Left forelimb (tissue), 1 donor: Measurements from ENCODE around the gene SRGAP2C.
"Not testable (repeated sequence)": the region's sequence is repeated elsewhere in the genome, so short reads cannot be mapped to it uniquely, and the experiment has no call there.

Experiments
- DNase-seq: peaks from one replicate; pipeline ENCODE4 v3.0.0-alpha.2; 2018; ENCODE audit warnings: low spot score

SRGAP2C gene

DNA sequence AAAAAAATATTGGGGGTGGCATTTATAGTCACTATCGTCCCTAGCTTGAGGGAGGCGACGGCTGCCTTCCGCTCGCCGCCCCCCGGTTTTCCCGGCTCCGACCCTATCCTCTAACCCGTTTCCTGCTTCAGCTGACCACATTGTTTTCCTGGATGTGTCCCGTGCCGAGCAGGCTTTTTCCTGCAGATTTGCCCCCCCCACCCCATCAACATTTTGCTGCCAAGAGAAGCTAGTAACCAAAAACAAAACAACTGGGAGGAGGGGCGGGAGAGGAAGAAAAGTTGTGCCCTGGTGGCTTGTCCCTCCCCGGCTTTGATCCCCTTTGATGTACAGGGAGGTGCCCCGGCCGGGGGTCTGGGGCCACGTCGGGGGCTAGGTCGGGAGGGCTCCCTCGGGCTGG lies 1.4 kb downstream of the SRGAP2C start:
- not testable (repeated sequence) for DNase-seq

DNA sequence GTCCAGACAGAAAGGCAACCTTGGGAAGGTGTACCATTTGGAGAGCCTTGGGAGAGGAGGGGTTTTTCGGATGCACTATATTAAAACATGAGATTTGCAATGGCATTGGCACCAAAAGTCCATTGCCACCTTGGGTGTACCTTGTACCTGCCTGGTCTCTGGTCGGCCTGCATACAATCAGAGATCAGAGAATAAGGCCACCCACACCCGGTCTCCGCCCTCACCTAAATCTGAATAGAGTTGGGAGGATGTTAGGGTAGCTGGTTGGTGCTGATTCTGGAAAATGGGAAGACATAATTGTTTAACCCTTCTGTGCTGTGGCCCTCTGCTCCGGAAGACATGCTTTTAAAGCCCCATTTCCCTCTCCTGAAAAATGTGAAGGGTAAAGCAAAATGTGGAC lies 3.1 kb downstream of the SRGAP2C start:
- not testable (repeated sequence) for DNase-seq

DNA sequence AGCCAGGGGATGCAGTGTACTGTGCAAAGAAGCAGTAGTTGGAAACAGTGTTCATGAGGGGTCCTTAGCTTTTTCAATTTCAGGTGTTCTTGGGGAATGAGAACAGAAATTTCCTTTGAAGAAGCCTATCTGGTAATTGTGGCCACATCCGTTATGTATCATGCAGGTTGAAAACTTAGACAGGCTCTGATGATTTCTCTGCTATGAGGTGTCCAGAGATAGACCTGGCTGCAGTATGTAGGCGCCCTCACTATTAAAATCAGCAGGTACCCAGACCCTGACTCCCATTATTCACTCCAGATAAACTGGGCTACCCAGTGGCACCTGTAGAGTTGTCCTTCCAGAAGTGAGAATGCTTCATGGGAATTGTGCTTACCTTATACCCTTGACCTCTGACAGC lies 7.7 kb downstream of the SRGAP2C start:
- DNase-seq: not testable (repeated sequence)

DNA sequence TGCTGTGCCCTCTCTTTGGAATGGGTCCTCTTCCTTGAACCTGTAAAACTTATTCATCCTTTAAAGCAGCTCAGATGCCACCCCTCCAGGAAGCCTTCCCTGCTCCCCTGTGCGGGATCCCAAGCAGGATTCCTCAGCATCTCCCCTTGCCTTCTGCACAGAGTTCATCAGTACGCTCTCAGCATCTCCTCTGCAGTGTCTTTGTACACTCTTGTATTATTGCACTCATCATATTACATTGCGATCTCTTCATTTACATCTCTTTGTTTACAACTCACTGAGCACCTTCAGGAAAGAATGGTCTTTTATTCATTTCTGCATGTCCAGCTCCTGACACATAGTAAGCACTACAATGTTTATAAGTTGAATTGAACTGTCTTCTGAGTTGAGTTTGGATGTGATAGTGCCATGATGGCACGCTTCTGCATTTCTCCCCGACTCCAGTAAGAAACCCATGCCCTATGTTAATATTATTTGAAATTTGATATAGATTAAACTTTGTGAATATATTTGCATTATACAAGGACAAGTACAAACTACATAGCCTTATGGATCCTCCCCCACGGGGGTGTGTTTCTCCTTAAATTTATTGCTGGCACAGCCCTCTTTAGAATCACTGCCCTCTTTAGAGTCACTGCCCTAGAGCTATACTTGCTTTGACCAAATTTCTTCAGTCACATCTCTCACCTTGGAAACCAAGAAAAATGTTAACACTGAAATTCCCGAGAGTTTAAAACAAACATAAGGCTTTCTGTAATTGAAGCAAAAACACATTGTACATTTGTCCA lies 12.5 kb downstream of the SRGAP2C start:
- DNase-seq: not testable (repeated sequence)

DNA sequence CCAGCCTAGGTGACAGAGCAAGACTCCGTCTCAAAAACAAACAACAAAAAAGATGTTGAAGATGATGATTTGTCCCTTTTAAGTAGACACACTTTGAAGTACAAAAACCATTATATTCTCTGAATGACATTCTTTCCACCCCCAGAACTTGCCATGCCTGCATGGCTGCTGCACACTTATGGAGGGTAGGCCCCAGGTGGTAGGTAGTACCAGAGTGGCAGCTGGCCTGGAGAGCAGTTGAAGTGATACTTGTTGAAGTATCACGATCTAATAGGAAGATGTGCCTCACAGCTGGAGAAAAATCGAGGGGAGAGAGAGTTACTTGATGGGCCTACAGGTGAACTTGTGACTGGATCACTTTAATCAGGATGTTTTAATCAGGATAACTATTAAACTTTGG lies 15.0 kb downstream of the SRGAP2C start:
- not testable (repeated sequence) for DNase-seq

DNA sequence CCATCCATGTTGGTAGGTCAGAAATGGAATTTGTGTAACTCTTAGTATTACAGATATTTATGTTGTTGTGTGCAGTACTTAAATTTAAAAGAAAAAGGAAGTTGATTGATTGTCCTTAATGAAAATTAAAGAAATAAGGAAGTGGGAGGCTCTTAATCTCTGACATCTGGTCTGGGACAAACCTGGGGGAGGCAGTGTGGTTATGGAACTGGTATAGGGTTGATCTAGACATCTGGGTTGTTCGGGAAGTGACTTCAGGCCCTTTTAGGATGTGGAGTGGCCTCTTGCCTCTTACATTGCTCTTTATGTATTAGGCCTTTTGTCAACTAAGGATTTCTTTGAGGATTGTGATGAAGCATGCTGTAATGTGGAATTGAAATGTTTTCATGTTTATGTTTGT lies 15.5 kb downstream of the SRGAP2C start:
- not testable (repeated sequence) for DNase-seq

DNA sequence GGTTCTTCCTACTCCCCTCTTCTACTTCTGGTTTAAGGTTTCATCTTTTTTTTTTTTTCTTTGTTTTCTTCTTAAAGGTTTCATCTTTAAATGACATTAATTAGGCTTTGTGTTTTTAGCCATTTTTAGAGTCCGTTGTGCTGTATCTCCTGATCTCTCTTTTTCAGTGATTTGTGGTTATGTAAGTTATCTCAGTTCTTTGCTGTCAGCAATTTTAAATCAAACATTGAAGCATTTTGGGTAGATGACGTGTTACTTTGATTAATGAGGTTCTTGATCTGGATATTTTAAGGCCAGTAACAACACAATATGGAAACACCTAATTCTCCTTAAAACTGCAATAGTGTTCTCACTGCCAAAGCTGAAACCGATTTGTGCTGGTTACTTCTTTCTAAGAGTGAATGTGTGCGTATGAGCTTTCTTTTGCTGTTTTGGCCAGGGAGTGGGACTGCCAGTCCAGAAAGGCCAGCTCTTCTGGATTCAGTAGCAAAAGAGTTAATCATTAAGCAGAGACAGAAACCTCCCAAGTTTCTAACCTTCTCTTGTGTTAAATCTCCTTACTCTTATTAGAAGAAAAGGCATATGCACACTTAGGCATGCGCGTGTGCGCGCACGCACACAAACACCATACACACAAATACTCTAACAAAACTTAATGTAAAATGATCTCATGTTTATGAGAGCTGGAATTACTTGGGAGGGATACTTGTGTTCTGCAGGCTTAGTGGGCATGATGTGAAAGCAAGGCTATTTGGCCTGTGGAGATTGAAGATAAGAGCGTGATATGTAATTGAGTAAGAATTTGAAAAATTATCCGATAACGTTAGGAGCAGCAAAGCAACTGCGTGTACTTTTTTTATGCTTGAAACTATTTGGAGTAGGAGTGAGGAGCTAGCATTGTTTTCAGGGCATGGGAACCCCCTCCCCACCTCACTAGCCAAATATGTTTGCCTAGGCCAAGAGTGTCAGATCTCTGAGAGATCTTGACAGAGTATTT lies 16.5 kb downstream of the SRGAP2C start:
- DNase-seq: not testable (repeated sequence)

DNA sequence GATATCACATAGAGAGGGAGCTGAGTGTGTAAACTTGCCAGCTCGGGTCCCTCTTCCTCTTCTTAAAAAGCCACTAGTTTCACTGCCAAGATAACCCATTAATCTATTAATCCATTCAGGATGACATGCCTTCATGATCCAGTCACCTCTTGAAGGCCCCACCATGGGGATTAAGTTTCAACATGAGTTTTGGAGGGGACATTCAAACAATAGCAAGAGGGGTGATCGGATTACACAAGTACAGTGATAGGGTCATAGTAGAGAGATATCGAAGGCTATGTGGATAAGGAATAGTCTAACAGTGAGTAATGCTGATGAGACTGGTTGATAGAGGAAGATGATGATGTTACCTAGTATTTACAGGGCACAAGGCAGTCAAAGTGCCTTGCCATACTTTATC lies 18.2 kb downstream of the SRGAP2C start:
- not testable (repeated sequence) for DNase-seq

DNA sequence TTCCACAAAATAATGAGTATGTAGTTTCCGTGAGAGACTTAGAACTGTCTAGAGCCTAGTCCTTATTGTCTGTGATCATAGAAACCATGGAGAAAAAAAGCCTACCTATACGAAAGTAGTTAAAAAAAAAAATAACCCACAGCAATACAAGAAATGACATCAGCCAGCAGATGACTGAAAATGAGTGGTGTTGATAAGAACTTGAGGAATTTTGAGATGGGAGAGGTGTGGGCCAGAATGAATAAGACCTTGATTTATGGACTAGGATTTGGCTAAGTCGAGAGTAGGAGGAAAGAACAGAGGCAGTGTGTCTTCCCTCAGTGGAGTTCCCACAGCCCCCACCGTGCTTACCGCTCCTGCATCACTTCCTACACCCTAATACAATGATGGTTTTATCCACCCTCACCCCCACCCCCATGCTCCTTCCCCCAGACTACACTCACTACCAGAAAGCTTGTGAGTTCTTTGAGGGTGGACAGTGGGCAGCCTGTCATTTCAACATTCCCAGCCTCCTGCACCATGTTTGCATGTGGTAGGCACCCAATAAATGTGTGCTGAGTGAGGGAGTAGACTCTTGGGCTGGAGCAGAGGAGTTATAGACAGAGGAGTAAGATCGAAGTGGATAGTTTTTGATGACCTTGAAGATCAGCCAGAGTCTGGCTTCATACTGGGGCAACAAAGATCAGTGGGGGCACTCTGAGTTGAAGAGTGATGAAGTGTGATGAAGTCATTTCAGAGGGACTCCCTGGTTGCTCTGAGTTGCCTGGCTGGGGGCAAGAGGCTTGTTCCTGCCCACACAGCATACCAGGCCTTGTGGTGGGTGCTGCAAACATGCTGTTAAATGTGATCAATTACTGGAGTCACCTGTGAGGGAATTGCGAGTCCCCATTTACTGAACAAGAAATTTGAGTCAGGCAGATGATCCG lies 21.3 kb downstream of the SRGAP2C start:
- DNase-seq: not testable (repeated sequence)

DNA sequence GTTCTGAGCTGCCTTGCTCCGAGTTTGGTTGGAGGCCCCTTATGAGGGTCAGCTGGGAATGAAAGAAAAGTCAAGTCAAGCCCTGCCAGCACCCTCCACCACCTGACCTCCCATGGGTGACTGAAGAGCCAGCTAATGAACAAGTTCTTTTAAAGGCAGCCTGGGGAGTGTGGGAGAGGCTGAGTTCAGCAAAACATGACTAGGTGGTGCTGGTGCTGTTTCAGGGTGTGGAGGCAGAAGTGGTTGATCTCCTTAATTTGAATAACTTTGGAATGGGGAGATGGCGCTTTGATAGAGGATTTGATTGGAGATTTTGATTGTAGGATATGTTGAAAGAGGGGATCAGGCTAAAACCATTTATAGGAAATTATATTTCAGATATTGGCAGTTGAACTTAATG lies 22.6 kb downstream of the SRGAP2C start:
- DNase-seq: not testable (repeated sequence)

DNA sequence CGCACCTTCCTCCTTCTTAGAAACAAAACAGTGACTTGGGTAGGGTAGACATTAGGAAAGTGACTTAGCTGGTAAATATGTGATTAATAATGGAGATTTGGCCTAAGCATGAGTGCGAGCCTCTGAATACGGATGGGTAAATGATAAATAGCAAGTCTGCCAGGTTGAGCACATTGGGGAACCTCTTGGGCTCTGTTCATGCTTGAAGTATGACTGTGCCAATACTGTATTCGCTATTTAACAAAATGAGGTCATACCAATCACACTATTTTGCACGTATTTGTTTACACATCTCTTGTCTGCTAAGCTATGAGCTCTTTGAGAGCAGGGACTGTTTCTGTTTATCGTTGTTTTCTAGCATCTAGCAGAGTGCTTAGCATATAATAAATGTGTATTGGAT lies 23.6 kb downstream of the SRGAP2C start:
- not testable (repeated sequence) for DNase-seq

DNA sequence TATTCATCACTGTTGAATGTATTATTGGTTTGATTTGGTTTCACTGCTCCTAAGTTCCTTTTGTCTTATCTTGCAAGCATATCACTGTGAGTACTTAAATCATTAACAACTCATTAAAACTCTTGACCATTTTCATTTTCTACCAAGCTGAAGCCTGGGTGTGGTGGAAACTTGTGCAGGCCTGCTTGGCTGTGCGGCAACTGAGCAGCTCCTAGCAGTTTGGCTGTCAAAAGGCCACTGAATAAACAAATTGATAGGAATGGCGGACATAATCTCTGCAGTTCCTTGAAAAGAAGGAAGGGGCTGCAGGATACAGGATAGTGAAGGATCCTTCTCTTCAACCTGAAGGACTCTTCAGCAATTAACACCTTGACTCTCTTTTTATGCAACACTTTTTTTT lies 26.0 kb downstream of the SRGAP2C start:
- DNase-seq: not testable (repeated sequence)

DNA sequence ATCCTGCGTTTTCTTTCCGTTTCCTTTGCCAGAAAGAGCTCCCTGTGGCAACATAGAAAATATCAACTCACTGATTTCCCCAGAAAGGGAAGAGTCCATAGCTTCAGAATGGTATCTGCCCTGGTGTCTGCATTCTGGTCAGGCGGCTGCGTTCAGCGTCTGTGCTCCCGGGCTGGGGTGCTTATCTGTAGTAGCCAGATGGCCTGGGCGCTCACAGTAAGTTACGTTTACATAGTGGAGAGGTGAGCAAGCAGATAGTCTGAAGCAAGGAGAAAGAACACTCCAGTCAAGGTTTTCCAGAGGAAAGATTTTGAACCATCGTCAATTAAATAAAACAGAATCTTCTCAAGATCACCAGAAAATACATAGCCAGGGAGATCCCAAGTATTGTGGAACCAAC lies 28.7 kb downstream of the SRGAP2C start:
- not testable (repeated sequence) for DNase-seq

DNA sequence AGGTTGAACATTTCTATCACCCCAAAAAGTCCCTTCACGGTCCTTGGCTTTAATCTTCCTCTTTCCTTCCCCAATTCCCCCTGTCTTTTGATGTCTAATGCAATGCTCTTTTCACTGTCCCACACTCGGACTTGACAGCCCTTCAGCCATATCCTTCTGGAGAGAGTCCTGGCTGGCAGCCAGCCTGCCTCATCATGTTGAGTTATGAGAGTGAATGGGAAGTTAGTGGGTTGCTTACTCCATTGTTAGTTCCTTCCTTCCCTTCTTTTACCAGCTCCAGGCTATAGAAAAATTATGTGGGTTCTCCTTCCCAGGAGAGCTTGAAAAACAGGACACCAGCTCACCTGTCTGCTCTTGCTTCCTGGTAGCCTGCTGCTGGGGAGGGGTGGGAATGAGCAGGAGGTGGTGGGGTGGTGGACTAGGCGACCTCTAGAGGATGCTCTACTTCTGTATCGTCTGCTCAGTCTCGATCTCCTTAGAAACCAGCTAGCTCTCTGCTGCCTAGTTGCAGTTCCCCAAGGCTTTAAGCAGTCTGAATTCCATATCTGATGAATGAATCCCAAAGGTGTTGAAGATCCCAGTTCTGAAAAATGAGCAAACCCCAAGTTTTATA lies 29.9 kb downstream of the SRGAP2C start:
- not testable (repeated sequence) for DNase-seq

DNA sequence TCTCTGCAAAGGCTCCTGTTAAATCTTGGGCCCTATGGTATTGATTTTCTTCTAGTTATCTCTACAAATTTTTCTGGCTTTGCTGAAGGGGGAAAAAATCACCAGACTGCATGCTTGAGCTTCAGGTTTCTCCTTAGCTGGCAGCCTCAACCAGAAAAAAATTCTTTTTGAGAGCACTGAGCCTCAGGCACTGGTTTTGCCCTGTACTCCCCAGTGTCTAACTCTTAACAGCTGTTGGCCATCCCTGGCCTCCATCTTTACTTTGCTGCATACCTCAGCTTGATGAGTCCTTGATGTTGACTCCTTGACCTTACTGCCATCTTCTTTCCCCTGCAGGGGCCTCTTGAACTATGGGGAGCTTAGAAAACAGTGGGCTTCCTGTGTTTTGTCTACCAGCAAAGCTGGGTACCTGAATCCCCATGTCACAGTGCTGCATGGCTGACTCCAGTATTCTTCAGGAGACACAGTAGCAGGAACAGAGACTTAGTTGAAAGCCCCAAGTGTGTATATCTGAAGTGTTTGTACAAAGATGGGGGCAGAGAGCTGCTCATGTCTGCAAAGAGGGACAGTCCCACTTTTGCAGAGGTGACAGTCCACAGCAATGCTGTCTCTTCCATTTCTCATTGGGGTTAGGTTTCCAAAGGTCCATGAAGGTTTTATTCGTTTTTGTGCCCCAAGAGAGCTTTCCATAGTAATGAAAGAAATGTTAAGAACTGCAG lies 31.1 kb downstream of the SRGAP2C start:
- not testable (repeated sequence) for DNase-seq

DNA sequence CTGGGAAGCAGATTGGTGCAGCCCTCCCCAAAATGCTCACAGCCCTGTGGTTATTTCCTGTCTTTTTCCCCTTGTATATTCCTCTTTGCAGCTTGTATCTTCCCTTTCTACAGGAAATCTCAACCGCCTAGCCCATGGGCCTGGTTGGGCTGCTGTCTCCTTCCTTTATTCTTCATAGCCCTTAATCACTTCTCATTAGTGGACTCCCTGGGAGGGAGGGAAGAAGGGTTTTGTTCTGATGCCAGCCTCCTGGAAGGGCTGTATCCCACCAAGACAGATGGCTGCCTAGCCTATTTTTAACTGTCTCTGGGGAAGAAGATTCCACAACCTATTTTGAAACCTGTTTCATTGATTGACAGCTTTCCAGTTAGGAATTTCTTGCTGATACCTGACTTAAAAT lies 31.9 kb downstream of the SRGAP2C start:
- not testable (repeated sequence) for DNase-seq

DNA sequence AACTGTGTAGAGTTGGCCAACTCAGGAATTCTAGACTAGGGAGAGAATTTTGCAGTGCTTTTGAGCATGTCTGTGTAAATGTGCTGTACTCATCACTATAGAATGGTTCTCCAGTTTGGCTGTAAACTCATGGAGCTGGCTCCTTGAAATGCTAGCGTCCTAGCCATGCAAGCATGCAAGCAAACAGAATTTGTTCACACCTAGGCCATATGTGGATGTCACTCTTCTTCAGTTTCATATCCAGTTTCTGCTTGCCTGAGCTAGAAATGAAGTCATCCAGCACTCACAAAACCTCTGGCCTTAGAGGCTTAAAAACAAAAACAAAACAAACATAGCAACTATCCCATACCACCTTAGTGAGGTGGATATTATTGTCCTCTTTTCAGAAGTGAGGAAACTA lies 37.0 kb downstream of the SRGAP2C start:
- not testable (repeated sequence) for DNase-seq

DNA sequence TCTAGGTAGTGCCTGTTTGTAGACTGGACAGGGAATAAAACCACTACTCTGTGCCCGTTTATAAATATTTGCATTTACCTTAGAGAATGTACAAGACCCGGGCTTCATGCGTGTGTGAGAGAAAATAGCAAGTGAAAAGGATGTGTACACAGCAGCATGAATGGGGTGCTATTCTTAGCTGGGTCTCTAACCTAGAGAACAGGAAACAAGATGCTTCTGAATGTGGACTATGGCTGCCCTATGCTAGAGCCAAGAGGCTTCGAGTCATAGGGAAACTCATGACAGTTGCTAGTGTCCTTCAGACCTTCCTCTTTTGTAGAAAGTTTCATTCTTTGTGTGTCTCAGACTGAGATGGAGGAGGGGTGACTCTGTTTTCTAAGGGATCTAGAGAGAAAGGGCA lies 39.9 kb downstream of the SRGAP2C start:
- not testable (repeated sequence) for DNase-seq

DNA sequence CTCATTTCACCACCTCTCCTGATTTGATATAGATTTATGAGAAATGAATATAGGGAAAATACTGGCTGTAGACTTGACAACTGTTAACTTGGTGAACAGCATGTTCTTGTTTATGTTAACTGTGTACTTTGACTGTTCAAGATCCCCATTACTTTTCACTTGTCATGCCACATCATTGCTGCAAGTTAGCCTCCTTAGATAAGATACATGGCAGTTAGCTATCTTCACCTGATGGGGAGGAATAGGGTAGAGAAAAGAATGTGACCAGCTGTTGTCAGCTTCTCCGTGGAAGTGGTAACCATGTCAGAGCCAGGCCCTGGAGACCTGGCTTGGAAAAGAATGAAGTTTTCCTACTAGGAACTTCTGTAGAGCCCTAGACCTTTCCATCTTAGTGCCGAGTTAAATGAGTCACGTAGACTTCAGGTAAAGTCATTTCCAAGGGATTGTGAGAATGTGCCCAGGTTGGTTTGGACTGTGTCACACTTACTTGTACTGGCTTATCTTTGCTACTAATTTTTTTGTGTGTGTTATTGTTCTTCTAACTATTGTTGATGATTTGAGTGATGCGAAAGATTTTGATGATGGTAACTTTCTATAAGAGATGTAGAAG lies 41.6 kb downstream of the SRGAP2C start:
- DNase-seq: not testable (repeated sequence)

DNA sequence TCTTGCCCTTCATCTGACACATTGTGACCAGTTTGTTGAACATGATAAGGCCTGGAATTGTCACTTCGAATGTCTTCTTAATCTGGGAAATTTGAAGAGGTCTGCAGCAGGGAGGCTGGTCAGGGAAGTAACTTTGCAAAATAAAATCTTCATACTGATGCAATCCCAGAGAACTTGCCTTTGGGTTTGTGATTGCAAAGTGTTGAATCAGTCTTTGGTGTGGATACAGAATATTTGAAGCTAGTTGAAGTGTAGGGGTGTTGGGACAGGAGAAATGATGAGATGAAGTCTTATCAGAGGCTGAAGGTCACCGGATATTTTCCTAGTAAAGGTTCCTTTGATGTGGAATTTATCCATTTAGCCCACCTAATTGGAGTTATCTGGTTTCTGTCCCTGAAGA lies 42.1 kb downstream of the SRGAP2C start:
- DNase-seq: not testable (repeated sequence)
